GM20000 (cell line): ENCODE results near the gene SCPEP1.
"Not testable (repeated sequence)": the region's sequence is repeated elsewhere in the genome, so short reads cannot be mapped to it uniquely, and the experiment has no call there.

Experiments used
- DNase-seq: peaks from one replicate; pipeline ENCODE4 v3.0.0; 2012; ENCODE audit warnings: low spot score
- TF ChIP-seq, protein P1 (sequence below): IDR thresholded peaks from 2 replicates; pipeline ENCODE4 v1.5.1; 2012; ENCODE audit warnings: mild to moderate bottlenecking, control low read depth; ENCODE audit errors: extremely low read depth, missing control alignments

SCPEP1 gene

DNA sequence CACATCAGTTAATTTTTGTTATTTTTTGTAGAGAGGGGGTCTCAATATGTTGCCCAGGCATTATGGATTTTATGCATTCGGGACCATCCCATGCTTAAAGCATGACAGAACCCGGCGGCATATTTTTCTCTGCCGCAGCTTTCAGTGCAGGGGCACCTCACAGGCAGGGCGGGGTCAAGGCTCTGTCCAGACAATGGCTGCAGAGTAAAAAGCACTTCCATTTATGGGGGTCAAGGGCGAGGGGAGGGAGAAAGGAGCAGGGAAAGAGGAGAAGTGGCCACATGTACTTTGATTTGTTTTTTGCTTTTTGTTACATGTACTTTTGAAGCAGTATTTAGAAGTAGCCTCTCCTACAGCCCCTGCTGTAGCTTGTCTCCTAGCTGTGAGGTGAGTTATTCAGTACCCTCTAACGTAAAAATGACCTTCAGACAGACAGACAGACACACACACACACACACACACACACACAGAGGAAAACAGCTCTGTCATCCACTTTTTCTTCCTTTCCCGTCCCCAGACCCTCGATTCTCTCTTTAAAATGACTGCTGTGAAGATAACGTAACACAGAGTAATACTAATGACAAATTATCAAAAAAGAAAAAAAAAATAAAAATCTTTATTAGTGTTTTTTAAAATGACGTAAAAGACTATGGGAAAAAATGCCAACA lies 856 bp upstream of the SCPEP1 start:
- TF ChIP-seq, protein P1, sequence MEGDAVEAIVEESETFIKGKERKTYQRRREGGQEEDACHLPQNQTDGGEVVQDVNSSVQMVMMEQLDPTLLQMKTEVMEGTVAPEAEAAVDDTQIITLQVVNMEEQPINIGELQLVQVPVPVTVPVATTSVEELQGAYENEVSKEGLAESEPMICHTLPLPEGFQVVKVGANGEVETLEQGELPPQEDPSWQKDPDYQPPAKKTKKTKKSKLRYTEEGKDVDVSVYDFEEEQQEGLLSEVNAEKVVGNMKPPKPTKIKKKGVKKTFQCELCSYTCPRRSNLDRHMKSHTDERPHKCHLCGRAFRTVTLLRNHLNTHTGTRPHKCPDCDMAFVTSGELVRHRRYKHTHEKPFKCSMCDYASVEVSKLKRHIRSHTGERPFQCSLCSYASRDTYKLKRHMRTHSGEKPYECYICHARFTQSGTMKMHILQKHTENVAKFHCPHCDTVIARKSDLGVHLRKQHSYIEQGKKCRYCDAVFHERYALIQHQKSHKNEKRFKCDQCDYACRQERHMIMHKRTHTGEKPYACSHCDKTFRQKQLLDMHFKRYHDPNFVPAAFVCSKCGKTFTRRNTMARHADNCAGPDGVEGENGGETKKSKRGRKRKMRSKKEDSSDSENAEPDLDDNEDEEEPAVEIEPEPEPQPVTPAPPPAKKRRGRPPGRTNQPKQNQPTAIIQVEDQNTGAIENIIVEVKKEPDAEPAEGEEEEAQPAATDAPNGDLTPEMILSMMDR = no peak
- DNase-seq = no peak

DNA sequence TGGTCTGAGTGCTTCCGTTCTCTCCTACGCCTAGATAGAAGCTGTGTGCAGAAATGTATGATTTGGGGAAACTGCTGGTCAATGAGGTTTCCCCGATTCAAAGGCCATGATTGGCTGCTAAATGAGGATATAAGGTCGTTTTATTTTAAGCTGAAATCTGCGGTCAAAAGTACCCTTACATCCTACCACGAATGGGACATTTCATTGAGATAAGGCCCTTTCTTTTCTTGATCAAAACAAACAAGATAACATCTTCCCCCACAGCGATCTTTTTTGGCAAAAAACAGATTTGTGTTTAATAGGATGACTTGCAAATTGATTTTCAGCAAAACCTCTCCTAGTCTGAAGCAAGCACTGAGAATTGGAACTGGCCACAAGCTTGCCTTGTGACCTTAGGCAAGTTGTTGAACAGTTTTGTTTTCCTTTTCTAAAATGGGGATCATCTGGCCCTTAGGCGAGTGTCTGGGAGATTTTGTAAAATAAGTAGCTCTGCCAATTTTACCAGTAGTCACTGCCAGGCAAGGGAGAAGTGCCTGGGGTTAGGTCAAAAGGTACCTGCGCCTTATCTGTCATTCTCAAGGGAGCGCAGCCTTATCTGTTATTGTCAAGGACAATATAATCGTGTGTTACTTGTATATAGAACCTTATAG lies 635 bp downstream of the SCPEP1 start:
- DNase-seq = peak; percentile 64
- TF ChIP-seq, protein P1 = no peak

DNA sequence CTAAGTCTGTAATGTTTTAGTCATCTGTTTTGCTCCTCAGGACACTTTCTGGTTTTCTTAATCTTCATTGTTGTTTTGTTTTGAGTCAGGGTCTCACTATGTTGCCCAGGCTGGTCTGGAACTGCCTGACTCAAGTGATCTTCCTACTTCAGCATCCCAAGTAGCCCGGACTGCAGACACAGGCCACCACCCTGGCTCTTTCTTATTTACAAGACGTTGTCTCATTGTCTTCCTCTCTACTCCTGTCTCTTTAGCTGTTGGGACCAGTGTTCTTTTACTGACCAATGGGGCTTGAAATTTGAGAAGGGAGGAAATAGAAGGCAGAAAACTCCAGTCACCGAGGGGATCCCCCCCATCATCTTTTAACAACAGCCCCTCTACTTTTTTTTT lies 1.2 kb downstream of the SCPEP1 start:
- DNase-seq = peak; percentile 41
- TF ChIP-seq, protein P1 = no peak

DNA sequence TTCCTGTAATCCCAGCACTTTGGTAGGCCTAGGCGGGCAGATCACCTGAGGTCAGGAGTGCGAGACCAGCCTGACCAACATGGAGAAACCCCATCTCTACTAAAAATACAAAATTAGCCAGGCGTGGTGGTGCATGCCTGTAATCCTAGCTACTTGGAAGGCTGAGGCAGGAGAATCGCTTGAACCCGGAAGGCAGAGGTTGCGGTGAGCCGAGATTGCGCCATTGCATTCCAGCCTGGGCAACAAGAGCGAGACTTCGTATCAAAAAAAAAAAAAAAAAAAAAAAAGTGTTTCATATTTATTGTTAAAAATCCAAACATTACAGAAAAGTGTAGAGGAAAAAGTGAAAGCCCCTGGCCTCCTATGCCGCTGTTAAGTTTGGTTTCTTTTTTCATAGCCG lies 2.6 kb downstream of the SCPEP1 start:
- DNase-seq = not testable (repeated sequence)

DNA sequence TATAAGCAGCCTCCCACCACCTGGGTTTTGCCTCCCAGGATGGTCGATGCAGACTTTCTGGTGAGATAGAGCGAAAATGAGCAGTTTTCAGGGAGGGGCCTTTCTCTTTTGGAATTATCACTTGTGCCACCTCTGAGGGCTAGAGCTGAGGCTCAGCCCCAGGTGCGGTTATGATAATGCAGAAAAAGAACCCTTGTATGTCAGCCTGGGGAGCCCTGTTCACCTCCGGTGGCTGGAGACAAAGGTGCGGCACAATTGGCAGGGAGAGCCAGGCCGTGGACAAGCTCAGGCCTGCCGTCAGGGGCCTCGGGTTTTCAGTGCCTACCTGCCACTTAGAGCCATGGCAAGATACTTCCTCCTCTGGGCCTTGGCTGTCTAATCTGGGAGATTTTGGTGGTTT lies 4.4 kb downstream of the SCPEP1 start:
- DNase-seq = no peak
- TF ChIP-seq, protein P1 = no peak

DNA sequence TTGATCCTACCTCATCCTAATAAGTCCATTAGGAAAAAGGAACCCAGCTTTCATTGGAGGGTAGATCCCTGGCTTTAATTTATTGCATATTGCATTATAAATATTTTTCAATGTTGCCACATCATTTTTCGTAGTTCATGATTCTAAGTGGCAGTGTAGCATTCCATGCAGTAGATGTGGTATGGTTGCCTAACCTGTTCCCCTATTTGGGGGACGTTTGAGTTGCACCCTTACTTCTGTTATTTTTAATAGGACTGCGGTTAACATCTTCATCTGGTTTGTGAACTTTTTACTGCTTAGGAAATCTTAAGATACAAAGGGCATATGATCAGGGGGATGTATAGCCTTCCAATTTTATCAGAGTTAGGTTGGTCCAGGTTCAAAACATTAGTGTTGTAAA lies 5.4 kb downstream of the SCPEP1 start:
- no peak for DNase-seq
- TF ChIP-seq, protein P1 = no peak

DNA sequence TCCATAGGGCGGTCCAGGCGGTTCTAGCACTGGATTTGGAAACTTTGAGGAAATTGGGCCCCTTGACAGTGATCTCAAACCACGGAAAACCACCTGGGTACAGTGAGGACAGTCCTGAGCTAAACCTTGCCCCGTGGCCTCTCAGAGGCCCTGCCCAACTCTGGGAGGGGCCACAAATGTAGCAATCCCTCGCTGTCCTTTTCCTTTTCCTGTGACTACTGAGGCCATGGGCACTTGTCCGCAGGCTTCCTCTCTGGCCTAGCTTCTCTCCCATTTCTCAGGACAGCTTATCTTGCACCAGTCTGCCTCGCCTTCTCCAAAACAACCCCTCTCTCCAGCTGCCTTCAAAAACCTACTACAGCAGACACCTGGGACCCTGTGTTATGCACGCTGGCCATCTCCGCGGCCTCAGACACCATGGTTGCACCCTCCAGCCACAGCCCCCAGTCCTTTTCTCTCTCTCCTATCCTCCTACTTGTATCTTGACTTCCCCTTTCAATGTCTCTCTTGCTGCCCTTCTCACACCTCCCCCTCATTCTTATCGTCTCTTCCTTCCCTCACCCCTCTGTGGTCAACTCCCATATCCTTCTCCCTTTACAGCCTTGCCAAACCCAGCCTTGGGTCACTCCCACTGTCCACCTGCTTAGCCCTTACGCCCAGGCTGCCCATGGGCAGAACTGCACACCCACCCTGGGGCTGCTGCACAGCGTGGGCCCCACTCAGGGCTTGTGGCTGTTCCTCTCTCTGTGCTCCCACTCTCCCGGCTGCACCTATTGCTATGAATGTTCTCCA lies 7.6 kb downstream of the SCPEP1 start:
- no peak for DNase-seq
- TF ChIP-seq, protein P1 = no peak
